ENCODE data around the gene PRR11. TPM values are rescaled to one million over a fixed set of nuclear protein-coding genes. Genes with fewer than 3 reads are reported as not detected.

The PRR11 gene
- total and polyA plus RNA-seq, 2 of the 4 experiments (the other 2 are of a cell fraction): 8.6 to 24.0 TPM

DNA sequence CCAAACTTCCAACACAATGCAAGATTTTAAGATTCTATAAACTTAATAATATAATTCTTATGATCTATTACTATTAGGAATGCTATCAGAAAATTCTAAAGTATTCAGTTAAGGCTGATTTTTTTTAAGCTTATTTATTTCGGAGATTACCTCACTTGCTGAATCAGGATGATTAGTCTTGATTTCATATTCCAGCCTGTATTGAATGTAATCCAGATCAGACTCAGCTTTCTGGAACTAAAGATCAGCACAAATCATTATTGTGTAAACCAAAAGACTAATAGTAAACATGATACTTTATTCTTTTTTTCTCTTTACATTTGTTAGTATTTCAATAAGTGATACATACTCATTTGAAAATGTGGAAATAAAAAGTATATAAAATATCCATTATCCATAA lies 24.4 kb upstream of the PRR11 start:
- H4K20me1 ChIP-seq (ENCODE audit: insufficient read depth, low read length): peaks cover 3% of the 10 kb centered on the region; the same call in 1 of the 2 replicates
- TF ChIP-seq, protein P1, sequence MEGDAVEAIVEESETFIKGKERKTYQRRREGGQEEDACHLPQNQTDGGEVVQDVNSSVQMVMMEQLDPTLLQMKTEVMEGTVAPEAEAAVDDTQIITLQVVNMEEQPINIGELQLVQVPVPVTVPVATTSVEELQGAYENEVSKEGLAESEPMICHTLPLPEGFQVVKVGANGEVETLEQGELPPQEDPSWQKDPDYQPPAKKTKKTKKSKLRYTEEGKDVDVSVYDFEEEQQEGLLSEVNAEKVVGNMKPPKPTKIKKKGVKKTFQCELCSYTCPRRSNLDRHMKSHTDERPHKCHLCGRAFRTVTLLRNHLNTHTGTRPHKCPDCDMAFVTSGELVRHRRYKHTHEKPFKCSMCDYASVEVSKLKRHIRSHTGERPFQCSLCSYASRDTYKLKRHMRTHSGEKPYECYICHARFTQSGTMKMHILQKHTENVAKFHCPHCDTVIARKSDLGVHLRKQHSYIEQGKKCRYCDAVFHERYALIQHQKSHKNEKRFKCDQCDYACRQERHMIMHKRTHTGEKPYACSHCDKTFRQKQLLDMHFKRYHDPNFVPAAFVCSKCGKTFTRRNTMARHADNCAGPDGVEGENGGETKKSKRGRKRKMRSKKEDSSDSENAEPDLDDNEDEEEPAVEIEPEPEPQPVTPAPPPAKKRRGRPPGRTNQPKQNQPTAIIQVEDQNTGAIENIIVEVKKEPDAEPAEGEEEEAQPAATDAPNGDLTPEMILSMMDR (conservative IDR thresholded peaks at IDR 0.05; ENCODE audit: low read depth, low read length): no peak
- TF ChIP-seq CEBPB (IDR thresholded peaks at IDR 0.05; ENCODE audit: low read depth, low read length) (no peak), CHD1 (IDR thresholded peaks at IDR 0.05; ENCODE audit: low read depth, low read length) (no peak), NFE2L2 (IDR thresholded peaks at IDR 0.05; ENCODE audit: low read depth, low read length) (peak; percentile 25; the same call in 1 of the 2 replicates), SMC3 (IDR thresholded peaks at IDR 0.05; ENCODE audit: low read depth, low read length) (no peak), RFX5 (IDR thresholded peaks at IDR 0.05; ENCODE audit: low read depth, low read length) (no peak), MAFK (IDR thresholded peaks at IDR 0.05; ENCODE audit: low read depth, low read length) (no peak), RCOR1 (IDR thresholded peaks at IDR 0.05; ENCODE audit: insufficient replicate concordance, low read length) (no peak)
- TF ChIP-seq, protein P2, sequence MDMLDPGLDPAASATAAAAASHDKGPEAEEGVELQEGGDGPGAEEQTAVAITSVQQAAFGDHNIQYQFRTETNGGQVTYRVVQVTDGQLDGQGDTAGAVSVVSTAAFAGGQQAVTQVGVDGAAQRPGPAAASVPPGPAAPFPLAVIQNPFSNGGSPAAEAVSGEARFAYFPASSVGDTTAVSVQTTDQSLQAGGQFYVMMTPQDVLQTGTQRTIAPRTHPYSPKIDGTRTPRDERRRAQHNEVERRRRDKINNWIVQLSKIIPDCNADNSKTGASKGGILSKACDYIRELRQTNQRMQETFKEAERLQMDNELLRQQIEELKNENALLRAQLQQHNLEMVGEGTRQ (IDR thresholded peaks at IDR 0.05; ENCODE audit: low read depth, low read length): no peak
- no peak overlapping the region for H3K18ac ChIP-seq (ENCODE audit: low read depth, low read length)
- H2AFZ ChIP-seq (replicated peaks; ENCODE audit: low read length, poor library complexity): no peak overlapping the region
- H3K56ac ChIP-seq (ENCODE audit: extremely low read depth, insufficient read depth, low read length): no peak overlapping the region
- ChIA-PET POLR2A (ENCODE audit: unreplicated experiment) (no interaction called here), CTCF (interaction anchor here (0.9 kb wide), 1 partner anchor 329 kb away, joined by 3 read pairs; no protein-coding TSS in a partner anchor)
- H3K9ac ChIP-seq (ENCODE audit: low read depth, low read length): no peak overlapping the region
- intact Hi-C loops (cut with micrococcal nuclease) (no loop called here), in situ Hi-C loops (cut with MboI; ENCODE audit: low sequenced_read_pairs) (no loop called here), dilution Hi-C loops (cut with HindIII; ENCODE audit: low sequenced_read_pairs, unreplicated experiment) (no loop called here)
- no peak overlapping the region for H4K91ac ChIP-seq (ENCODE audit: insufficient read depth, low read depth, low read length)
- H3K4ac ChIP-seq (ENCODE audit: low read depth, low read length): no peak overlapping the region
- no peak overlapping the region for H3K4me2 ChIP-seq (ENCODE audit: low read depth, low read length)
- H2BK20ac ChIP-seq (ENCODE audit: low read depth, low read length): no peak overlapping the region
- no peak overlapping the region for H2AK5ac ChIP-seq (ENCODE audit: low read depth, low read length)
- DNase-seq (peak; percentile 30), ATAC-seq (ENCODE audit: low read depth) (no peak)
- no peak overlapping the region for H4K8ac ChIP-seq (ENCODE audit: low read depth in 2 of 2, low read length in 2 of 2)
- peaks cover 4% of the 10 kb centered on the region for H3K36me3 ChIP-seq (ENCODE audit: control insufficient read depth, insufficient read depth, low read length)
- H2AK9ac ChIP-seq (replicated peaks; ENCODE audit: low read depth, low read length, poor library complexity): no peak overlapping the region
- no peak overlapping the region for H3K27ac ChIP-seq (ENCODE audit: insufficient read depth, low read length)
- no peaks in the 10 kb centered on the region; the same call in none of the 2 replicates for H3K9me1 ChIP-seq (ENCODE audit: insufficient read depth, low read length)
- H3K9me3 ChIP-seq (ENCODE audit: control insufficient read depth, insufficient read depth, low read length): no peaks in the 10 kb centered on the region
- H3K23ac ChIP-seq (ENCODE audit: low read depth, low read length): no peak overlapping the region
- no peaks in the 10 kb centered on the region for H3K4me1 ChIP-seq (ENCODE audit: control insufficient read depth, insufficient read depth, low read length)
- no peaks in the 10 kb centered on the region for H3K27me3 ChIP-seq (ENCODE audit: control insufficient read depth, insufficient read depth, low read length)
- no TSS peak for BruUV-seq (replicated peaks)
- no CpG with 5 or more reads among the region's 1 CpG for WGBS, 2 experiments (ENCODE audit: extremely low coverage in 2 of 2, insufficient read length in 1 of 2)
- H2BK5ac ChIP-seq (ENCODE audit: low read depth, low read length, poor library complexity, severe bottlenecking): no peak overlapping the region
- peaks cover 22 to 52% of the 10 kb centered on the region in 2 experiments for H3K79me1 ChIP-seq (ENCODE audit: low read depth in 1 of 2, low read length in 2 of 2)
- no peak overlapping the region for H3K14ac ChIP-seq (replicated peaks; ENCODE audit: low read depth, low read length)
- no peak overlapping the region for H3K4me3 ChIP-seq (ENCODE audit: insufficient read depth, low read depth, low read length)
- H4K5ac ChIP-seq (ENCODE audit: low read depth, low read length): no peak overlapping the region
- H2BK120ac ChIP-seq (ENCODE audit: low read depth, low read length): no peak overlapping the region
- H2BK15ac ChIP-seq (ENCODE audit: low read depth, low read length): no peak overlapping the region
